HG03342 (cell line): Measurements from ENCODE around the gene RBP3.

Experiments
- ATAC-seq: cut with Tn5 transposase; IDR thresholded peaks from one replicate; pipeline ENCODE4 v1.9.1; 2021; ENCODE audit warnings: mild to moderate bottlenecking, moderate library complexity; ENCODE audit not compliant: unreplicated experiment

Gene RBP3

DNA sequence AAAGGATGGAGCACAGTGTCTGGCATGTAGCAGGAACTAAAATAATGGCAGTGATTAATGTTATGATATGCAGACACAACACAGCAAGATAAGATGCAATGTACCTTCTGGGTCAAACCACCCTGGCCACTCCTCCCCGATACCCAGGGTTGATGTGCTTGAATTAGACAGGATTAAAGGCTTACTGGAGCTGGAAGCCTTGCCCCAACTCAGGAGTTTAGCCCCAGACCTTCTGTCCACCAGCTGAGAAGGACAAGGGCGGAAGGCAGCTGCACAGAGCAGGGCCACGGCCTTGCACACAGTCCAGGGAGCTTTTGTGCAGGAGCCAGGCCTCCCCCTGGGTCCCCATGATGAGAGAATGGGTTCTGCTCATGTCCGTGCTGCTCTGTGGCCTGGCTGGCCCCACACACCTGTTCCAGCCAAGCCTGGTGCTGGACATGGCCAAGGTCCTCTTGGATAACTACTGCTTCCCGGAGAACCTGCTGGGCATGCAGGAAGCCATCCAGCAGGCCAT is at the start of gene RBP3:
RBP3 (plus strand) TSS at position 226 of the 514 bp plus-strand sequence; CDS start at position 348, 122 bp downstream.
- ATAC-seq, result no peak

- no peak for ATAC-seq
Measured at GRCh38 chr10:47298715-47299114, 49.4 kb upstream of the RBP3 start.

GRCh38 chr10:47299611-47300428 is 48.3 kb upstream of the RBP3 start, which contains the start of gene GDF10:
TSS of gene GDF10 (plus strand) at chr10:47300197. CDS start at chr10:47300652, 455 bp downstream.
- ATAC-seq, result no peak

- no peak for ATAC-seq
Measured at GRCh38 chr10:47300429-47300931, 47.7 kb upstream of the RBP3 start.

GRCh38 chr10:47301833-47302232 is 46.3 kb upstream of the RBP3 start:
- no peak for ATAC-seq

- ATAC-seq, result no peak
Measured at GRCh38 chr10:47303105-47303504, 45.1 kb upstream of the RBP3 start.

GRCh38 chr10:47303866-47304265 is 44.3 kb upstream of the RBP3 start:
- ATAC-seq, result no peak

- ATAC-seq, result no peak
Measured at GRCh38 chr10:47305566-47305965, 42.6 kb upstream of the RBP3 start.

GRCh38 chr10:47306387-47307210 is 41.6 kb upstream of the RBP3 start:
- no peak for ATAC-seq

DNA sequence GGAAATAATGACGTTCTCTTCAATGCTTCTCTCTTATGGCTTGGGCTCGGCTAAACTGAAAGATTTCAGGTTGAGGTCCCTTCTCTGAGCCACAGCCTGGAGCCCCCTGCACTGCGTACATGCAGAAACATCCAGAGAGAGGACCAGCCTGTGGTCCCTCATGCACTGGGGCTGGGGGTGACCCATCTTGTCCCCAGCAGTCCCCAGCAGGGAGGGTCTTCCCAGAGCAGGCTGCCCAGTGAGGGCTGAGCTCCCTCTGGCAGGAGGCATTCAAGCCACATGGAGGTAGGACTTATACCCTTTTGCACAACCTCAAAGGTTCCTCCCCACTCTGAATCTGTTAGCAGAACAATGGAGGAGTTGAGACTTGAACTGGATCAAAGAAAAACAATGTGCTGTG is 40.8 kb upstream of the RBP3 start:
- no peak for ATAC-seq

DNA sequence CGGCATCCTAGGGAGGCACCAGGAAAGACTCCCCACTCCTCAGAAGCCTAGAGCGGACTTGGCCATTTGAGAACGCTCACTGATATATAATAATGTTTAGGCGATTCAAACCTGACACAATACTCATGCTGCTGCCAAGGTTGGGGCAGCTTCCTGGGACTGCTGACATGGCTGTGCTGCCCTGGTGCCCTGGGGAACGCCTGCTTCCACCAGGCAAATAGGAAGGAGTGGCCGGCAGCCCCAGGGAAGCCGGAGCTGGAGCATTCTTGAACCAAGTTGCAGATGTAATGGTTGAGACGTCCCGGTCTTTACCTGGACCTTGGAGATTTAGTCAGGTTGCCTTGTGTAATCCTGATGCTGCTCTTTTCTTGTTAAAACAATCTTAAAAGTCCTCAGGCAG is 39.4 kb upstream of the RBP3 start:
- no peak for ATAC-seq

DNA sequence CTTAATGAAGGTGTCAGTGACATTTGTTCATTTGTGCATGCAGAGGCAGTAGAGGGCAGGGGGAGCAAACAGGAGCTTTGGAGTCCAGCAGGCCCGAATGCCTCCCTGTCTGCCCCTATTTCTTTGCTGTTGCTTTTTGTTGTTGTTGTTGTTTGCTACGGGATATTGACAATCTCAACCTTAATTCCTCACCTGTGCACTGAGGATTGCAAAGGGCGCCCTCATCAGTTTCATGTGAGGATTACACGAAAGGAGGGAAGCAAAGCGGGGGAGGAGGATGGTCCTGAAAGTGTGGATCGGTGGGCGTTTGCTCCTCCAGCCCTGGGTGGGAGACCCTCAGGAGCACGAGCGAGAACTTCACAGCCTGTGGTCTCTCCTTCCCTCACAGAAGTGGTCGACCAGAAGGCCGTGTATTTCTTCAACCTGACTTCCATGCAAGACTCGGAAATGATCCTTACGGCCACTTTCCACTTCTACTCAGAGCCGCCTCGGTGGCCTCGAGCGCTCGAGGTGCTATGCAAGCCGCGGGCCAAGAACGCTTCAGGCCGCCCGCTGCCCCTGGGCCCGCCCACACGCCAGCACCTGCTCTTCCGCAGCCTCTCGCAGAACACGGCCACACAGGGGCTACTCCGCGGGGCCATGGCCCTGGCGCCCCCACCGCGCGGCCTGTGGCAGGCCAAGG is 38.6 kb upstream of the RBP3 start:
- ATAC-seq, result no peak

DNA sequence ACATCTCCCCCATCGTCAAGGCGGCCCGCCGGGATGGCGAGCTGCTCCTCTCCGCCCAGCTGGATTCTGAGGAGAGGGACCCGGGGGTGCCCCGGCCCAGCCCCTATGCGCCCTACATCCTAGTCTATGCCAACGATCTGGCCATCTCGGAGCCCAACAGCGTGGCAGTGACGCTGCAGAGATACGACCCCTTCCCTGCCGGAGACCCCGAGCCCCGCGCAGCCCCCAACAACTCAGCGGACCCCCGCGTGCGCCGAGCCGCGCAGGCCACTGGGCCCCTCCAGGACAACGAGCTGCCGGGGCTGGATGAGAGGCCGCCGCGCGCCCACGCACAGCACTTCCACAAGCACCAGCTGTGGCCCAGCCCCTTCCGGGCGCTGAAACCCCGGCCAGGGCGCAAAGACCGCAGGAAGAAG is 38.1 kb upstream of the RBP3 start:
- ATAC-seq, result no peak

- ATAC-seq, result no peak
Measured at GRCh38 chr10:47311193-47311931, 36.8 kb upstream of the RBP3 start.

GRCh38 chr10:47311932-47312662 is 36.1 kb upstream of the RBP3 start:
- ATAC-seq, result peak; percentile 55

GRCh38 chr10:47312663-47312995 is 35.5 kb upstream of the RBP3 start:
- ATAC-seq, result no peak

DNA sequence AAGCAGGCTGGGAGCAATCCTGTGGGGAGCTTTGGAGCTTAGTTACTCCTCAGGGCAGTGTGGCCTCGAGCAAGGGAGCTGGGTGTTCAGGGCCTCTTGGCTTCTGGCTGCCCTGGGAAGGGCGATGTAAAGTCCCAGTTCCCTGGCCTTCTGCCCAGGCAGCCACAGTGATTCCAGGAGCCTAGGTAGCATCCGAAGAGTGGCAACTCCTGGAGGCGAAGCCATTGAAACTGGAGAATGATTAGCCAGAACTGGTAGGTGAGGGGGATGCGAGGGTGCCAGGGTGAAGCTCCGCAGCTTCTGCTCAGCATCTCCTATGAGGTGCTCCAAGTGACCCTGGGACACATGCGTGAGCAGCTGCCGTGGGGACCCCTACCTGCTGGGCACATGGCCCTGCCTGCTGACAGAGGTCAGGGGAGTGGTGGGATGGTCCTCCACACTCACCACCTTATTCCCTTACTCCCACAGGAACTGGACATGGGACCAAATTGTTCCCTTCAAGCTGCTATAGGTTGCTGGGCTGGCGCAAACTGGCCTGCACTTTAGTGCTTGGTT is 33.7 kb upstream of the RBP3 start:
- no peak for ATAC-seq

- no peak for ATAC-seq
Measured at GRCh38 chr10:47315421-47315820, 32.7 kb upstream of the RBP3 start.

GRCh38 chr10:47316131-47316530 is 32.0 kb upstream of the RBP3 start:
- no peak for ATAC-seq
